ENCODE measurements around the gene BANK1.

The BANK1 gene

GRCh38 chr4:101967697-101968346 is 177.3 kb downstream of the BANK1 start:
- no peak overlapping the region for H3K9ac ChIP-seq (ENCODE audit: low read depth, low read length)
- H4K20me1 ChIP-seq (ENCODE audit: insufficient read depth, low read length): no peaks in the 10 kb centered on the region
- ATAC-seq (ENCODE audit: insufficient read depth, low read depth) (no peak), DNase-seq (no peak)
- H3K4me2 ChIP-seq (ENCODE audit: insufficient read depth, low read length): no peak overlapping the region
- no peaks in the 10 kb centered on the region for H3K9me3 ChIP-seq (ENCODE audit: insufficient read depth, low read length, severe bottlenecking)
- H3K27me3 ChIP-seq (ENCODE audit: insufficient read depth, low read length, poor library complexity): no peaks in the 10 kb centered on the region
- no peak overlapping the region for H3K4me3 ChIP-seq (ENCODE audit: low read depth in 1 of 2, low read length in 2 of 2)
- no peak overlapping the region for H2AFZ ChIP-seq (ENCODE audit: low read depth, low read length)
- H3K27ac ChIP-seq (ENCODE audit: low read length): no peak overlapping the region
- TF ChIP-seq EZH2 (IDR thresholded peaks at IDR 0.05; ENCODE audit: borderline replicate concordance, low read depth, low read length, severe bottlenecking) (no peak), CTCF (IDR thresholded peaks at IDR 0.05; ENCODE audit: borderline replicate concordance, extremely low read depth, low read length, poor library complexity, severe bottlenecking) (no peak)
- no peaks in the 10 kb centered on the region for H3K36me3 ChIP-seq (ENCODE audit: insufficient read depth, low read length)
- H3K4me1 ChIP-seq (ENCODE audit: insufficient read depth, low read length): peaks cover 6% of the 10 kb centered on the region
- H3K79me2 ChIP-seq (ENCODE audit: insufficient read depth, low read length): no peaks in the 10 kb centered on the region

GRCh38 chr4:101968364-101968763 is 177.8 kb downstream of the BANK1 start:
- no peak overlapping the region for H3K4me3 ChIP-seq (ENCODE audit: low read depth in 1 of 2, low read length in 2 of 2)
- TF ChIP-seq CTCF (IDR thresholded peaks at IDR 0.05; ENCODE audit: borderline replicate concordance, extremely low read depth, low read length, poor library complexity, severe bottlenecking) (no peak), EZH2 (IDR thresholded peaks at IDR 0.05; ENCODE audit: borderline replicate concordance, low read depth, low read length, severe bottlenecking) (no peak)
- ATAC-seq (ENCODE audit: insufficient read depth, low read depth): no peak
- H3K9ac ChIP-seq (ENCODE audit: low read depth, low read length): no peak overlapping the region
- H3K27me3 ChIP-seq (ENCODE audit: insufficient read depth, low read length, poor library complexity): no peaks in the 10 kb centered on the region
- no peak overlapping the region for H3K4me2 ChIP-seq (ENCODE audit: insufficient read depth, low read length)
- H2AFZ ChIP-seq (ENCODE audit: low read depth, low read length): no peak overlapping the region
- no peaks in the 10 kb centered on the region for H4K20me1 ChIP-seq (ENCODE audit: insufficient read depth, low read length)
- no peaks in the 10 kb centered on the region for H3K79me2 ChIP-seq (ENCODE audit: insufficient read depth, low read length)
- no peaks in the 10 kb centered on the region for H3K9me3 ChIP-seq (ENCODE audit: insufficient read depth, low read length, severe bottlenecking)
- H3K36me3 ChIP-seq (ENCODE audit: insufficient read depth, low read length): no peaks in the 10 kb centered on the region
- no peak overlapping the region for H3K27ac ChIP-seq (ENCODE audit: low read length)
- no peak for DNase-seq
- peaks cover 9% of the 10 kb centered on the region for H3K4me1 ChIP-seq (ENCODE audit: insufficient read depth, low read length)

- ATAC-seq (ENCODE audit: insufficient read depth, low read depth): no peak
- Histone ChIP-seq H3K4me1 (ENCODE audit: insufficient read depth, low read length) (peaks cover 11% of the 10 kb centered on the region), H3K36me3 (ENCODE audit: insufficient read depth, low read length) (no peaks in the 10 kb centered on the region), H3K9ac (ENCODE audit: low read depth, low read length) (no peak overlapping the region), H4K20me1 (ENCODE audit: insufficient read depth, low read length) (no peaks in the 10 kb centered on the region), H2AFZ (ENCODE audit: low read depth, low read length) (no peak overlapping the region), H3K27me3 (ENCODE audit: insufficient read depth, low read length, poor library complexity) (no peaks in the 10 kb centered on the region), H3K27ac (ENCODE audit: low read length) (no peak overlapping the region), H3K9me3 (ENCODE audit: insufficient read depth, low read length, severe bottlenecking) (no peaks in the 10 kb centered on the region), H3K4me3 (ENCODE audit: low read depth in 1 of 2, low read length in 2 of 2) (no peak overlapping the region), H3K79me2 (ENCODE audit: insufficient read depth, low read length) (no peaks in the 10 kb centered on the region), H3K4me2 (ENCODE audit: insufficient read depth, low read length) (no peak overlapping the region)
- no peak for DNase-seq
- TF ChIP-seq CTCF (IDR thresholded peaks at IDR 0.05; ENCODE audit: borderline replicate concordance, extremely low read depth, low read length, poor library complexity, severe bottlenecking) (no peak), EZH2 (IDR thresholded peaks at IDR 0.05; ENCODE audit: borderline replicate concordance, low read depth, low read length, severe bottlenecking) (no peak)
These were observed 179.4 kb downstream of the BANK1 start for GRCh38 chr4:101969965-101970364.
